ENCODE data around the gene CCDC120.

Gene CCDC120

DNA sequence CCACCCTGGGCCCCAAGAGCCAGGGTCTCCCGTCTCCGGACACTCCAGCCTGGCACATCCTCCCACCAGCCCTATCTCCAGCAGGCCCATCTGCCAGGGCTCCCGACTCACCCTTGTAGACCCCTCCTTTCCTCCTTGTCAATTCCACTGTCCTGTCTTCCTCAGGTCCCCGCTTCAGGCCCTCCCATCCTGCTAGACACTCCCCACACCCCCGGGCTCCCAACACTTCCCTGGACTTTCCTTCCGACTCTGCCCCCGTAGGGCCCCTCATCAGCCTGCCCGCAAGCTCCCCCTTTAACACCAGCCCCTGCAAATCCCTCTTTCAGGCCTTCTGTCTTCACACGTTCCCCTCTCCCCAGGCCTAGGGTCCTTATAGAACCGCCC lies 13.9 kb downstream of the CCDC120 start:
- Histone ChIP-seq H3K23ac (ENCODE audit: low read length) (no peak overlapping the region), H2AK5ac (ENCODE audit: low read length) (no peak overlapping the region), H2BK12ac (ENCODE audit: low read length) (no peak overlapping the region), H3K9ac (ENCODE audit: low read length) (no peak overlapping the region), H3K4me2 (ENCODE audit: low read length) (peak overlapping the region; percentile 83), H2AFZ (ENCODE audit: insufficient read depth, low read length, poor library complexity) (no peak overlapping the region), H3K14ac (ENCODE audit: low read length) (no peak overlapping the region), H3K9me3 (ENCODE audit: insufficient read depth, low read depth, low read length) (no peaks in the 10 kb centered on the region), H3K27me3 (ENCODE audit: insufficient read depth, low read length) (no peaks in the 10 kb centered on the region), H3K4me3 (ENCODE audit: low read depth, low read length) (no peak overlapping the region), H3K4ac (ENCODE audit: low read depth, low read length) (no peak overlapping the region), H2BK5ac (ENCODE audit: low read depth, low read length, poor library complexity) (no peak overlapping the region), H3K18ac (ENCODE audit: low read length) (no peak overlapping the region), H3K79me1 (ENCODE audit: low read length) (peaks cover 5% of the 10 kb centered on the region), H3K79me2 (ENCODE audit: control insufficient read depth, insufficient read depth, low read length, poor library complexity) (peaks cover 2% of the 10 kb centered on the region), H4K8ac (ENCODE audit: low read depth, low read length) (no peak overlapping the region), H4K91ac (ENCODE audit: low read depth, low read length) (no peak overlapping the region), H2BK120ac (ENCODE audit: insufficient read depth, low read length, poor library complexity) (no peak overlapping the region), H3K36me3 (ENCODE audit: control insufficient read depth in 1 of 2, insufficient read depth in 2 of 2, low read length in 2 of 2) (peaks cover 30 to 40% of the 10 kb centered on the region in 2 experiments), H4K12ac (ENCODE audit: low read depth, low read length) (no peak overlapping the region), H3K4me1 (ENCODE audit: control insufficient read depth in 1 of 2, insufficient read depth in 2 of 2, low read length in 2 of 2) (peaks cover 2 to 15% of the 10 kb centered on the region in 2 experiments), H3K27ac (ENCODE audit: low read depth, low read length) (no peak overlapping the region)
- DNase-seq = no peak
- no CpG with 5 or more reads among the region's 10 CpGs for WGBS (ENCODE audit: extremely low coverage, insufficient coverage, insufficient read length)

DNA sequence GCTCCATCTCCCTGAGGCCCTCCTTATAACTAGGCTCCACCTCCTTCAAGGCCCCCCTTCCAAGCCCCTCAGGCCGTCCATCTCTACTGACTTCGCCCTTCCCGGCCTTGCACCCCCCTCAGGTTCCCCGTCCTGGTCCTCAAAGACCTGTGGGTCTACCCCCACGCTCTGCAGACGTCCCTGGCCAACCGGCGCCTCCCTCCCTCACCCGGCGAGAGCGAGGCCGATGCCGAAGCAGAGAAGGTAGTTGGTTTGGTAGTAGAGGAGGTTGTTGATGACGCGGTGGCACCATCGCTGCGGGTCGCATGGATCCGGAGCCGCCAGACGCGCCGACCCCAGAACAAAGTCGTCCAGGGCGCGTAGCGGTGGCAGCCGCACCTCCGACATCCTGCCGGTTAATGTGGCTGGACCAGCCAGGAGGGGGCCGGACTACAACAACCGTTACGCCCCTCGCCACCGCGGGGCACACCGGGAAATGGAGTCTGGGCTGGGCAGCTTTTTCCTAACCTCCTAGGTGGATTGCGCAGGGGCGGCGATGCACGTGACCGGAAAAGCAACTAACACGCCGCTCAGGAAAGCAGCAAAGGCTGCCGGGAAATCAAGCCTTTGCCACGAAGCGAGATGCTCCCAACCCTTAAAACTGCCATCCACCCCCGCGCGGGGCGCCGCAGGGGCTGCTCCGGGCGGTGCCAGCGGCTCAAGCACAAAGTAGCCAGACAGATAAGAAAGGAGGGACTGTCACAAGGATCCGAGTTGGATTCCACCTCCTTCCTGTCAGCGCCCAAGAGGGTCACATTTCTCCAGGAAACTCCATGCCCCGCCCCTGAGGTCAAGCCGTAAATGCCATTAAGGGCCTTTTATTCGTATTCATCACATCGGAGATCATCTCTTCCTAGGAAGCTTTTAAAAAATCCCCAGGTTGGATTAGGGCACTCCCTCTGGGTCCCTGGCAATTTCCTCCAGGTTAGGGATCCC lies 15.1 kb downstream of the CCDC120 start, which contains the start of gene PRAF2:
Gene PRAF2 (minus strand): TSS at position 402 of the 975 bp plus-strand sequence. CDS start 15 bp downstream, at position 387.
- H3K4me1 ChIP-seq (ENCODE audit: control insufficient read depth in 1 of 2, insufficient read depth in 2 of 2, low read length in 2 of 2) = peaks cover 7 to 19% of the 10 kb centered on the region in 2 experiments
- H3K79me1 ChIP-seq (ENCODE audit: low read length) = peaks cover 5% of the 10 kb centered on the region
- peak within 1 kb of the TSS; percentile 82 for H3K9ac ChIP-seq (ENCODE audit: low read length)
- H3K14ac ChIP-seq (ENCODE audit: low read length) = peak within 1 kb of the TSS; percentile 56
- no peaks in the 10 kb centered on the region for H3K9me3 ChIP-seq (ENCODE audit: insufficient read depth, low read depth, low read length)
- H3K4me2 ChIP-seq (ENCODE audit: low read length) = peak within 1 kb of the TSS; percentile 83
- peaks cover 23 to 37% of the 10 kb centered on the region in 2 experiments for H3K36me3 ChIP-seq (ENCODE audit: control insufficient read depth in 1 of 2, insufficient read depth in 2 of 2, low read length in 2 of 2)
- H4K12ac ChIP-seq (ENCODE audit: low read depth, low read length) = peak within 1 kb of the TSS; percentile 72
- no CpG with 5 or more reads among the region's 61 CpGs for WGBS (ENCODE audit: extremely low coverage, insufficient coverage, insufficient read length)
- H2BK5ac ChIP-seq (ENCODE audit: low read depth, low read length, poor library complexity) = no peak within 1 kb of the TSS
- H2BK120ac ChIP-seq (ENCODE audit: insufficient read depth, low read length, poor library complexity) = peak within 1 kb of the TSS; percentile 46
- H3K18ac ChIP-seq (ENCODE audit: low read length) = peak within 1 kb of the TSS; percentile 93
- peaks cover 2% of the 10 kb centered on the region for H3K79me2 ChIP-seq (ENCODE audit: control insufficient read depth, insufficient read depth, low read length, poor library complexity)
- peak within 1 kb of the TSS; percentile 80 for H3K4ac ChIP-seq (ENCODE audit: low read depth, low read length)
- H2BK12ac ChIP-seq (ENCODE audit: low read length) = no peak within 1 kb of the TSS
- H4K8ac ChIP-seq (ENCODE audit: low read depth, low read length) = peak within 1 kb of the TSS; percentile 96
- no peaks in the 10 kb centered on the region for H3K27me3 ChIP-seq (ENCODE audit: insufficient read depth, low read length)
- peak; percentile 87 to 91 for DNase-seq
- peak within 1 kb of the TSS; percentile 79 for H2AFZ ChIP-seq (ENCODE audit: insufficient read depth, low read length, poor library complexity)
- peak within 1 kb of the TSS; percentile 85 for H3K4me3 ChIP-seq (ENCODE audit: low read depth, low read length)
- H4K91ac ChIP-seq (ENCODE audit: low read depth, low read length) = peak within 1 kb of the TSS; percentile 79
- no peak within 1 kb of the TSS for H3K27ac ChIP-seq (ENCODE audit: low read depth, low read length)
- H2AK5ac ChIP-seq (ENCODE audit: low read length) = peak within 1 kb of the TSS; percentile 79
- no peak within 1 kb of the TSS for H3K23ac ChIP-seq (ENCODE audit: low read length)

DNA sequence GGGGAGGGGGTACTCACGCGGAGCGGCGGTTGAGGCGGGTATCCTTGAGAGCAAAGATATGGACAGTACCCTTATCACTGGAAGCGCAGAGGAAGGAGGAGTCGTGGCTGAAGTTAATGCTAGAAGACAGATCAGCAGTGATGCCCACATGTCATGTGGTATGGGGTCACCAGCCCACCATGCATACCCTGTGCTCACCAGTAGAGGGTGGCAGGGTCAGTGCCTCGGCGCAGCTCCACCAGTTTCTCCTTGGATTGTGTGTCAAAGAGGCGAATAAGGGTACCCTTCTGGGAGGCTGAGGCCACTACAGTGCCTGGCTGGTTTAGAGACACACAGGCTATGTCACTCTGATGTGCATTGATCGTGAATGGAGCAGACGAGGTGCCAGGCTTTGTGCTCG lies 16.5 kb downstream of the CCDC120 start:
- H4K91ac ChIP-seq (ENCODE audit: low read depth, low read length) = no peak overlapping the region
- no peak overlapping the region for H2AK5ac ChIP-seq (ENCODE audit: low read length)
- H3K4me1 ChIP-seq (ENCODE audit: control insufficient read depth in 1 of 2, insufficient read depth in 2 of 2, low read length in 2 of 2) = peaks cover 9 to 23% of the 10 kb centered on the region in 2 experiments
- no peak overlapping the region for H2BK12ac ChIP-seq (ENCODE audit: low read length)
- no peak overlapping the region for H2BK5ac ChIP-seq (ENCODE audit: low read depth, low read length, poor library complexity)
- H3K4me3 ChIP-seq (ENCODE audit: low read depth, low read length) = no peak overlapping the region
- no peak overlapping the region for H3K4ac ChIP-seq (ENCODE audit: low read depth, low read length)
- peaks cover 15% of the 10 kb centered on the region for H3K79me1 ChIP-seq (ENCODE audit: low read length)
- H3K36me3 ChIP-seq (ENCODE audit: control insufficient read depth in 1 of 2, insufficient read depth in 2 of 2, low read length in 2 of 2) = peaks cover 20 to 35% of the 10 kb centered on the region in 2 experiments
- peaks cover 5% of the 10 kb centered on the region for H3K79me2 ChIP-seq (ENCODE audit: control insufficient read depth, insufficient read depth, low read length, poor library complexity)
- H3K9me3 ChIP-seq (ENCODE audit: insufficient read depth, low read depth, low read length) = no peaks in the 10 kb centered on the region
- H3K9ac ChIP-seq (ENCODE audit: low read length) = no peak overlapping the region
- H3K18ac ChIP-seq (ENCODE audit: low read length) = no peak overlapping the region
- no peak overlapping the region for H3K14ac ChIP-seq (ENCODE audit: low read length)
- H3K4me2 ChIP-seq (ENCODE audit: low read length) = no peak overlapping the region
- H4K12ac ChIP-seq (ENCODE audit: low read depth, low read length) = no peak overlapping the region
- no peak overlapping the region for H4K8ac ChIP-seq (ENCODE audit: low read depth, low read length)
- no peak overlapping the region for H3K27ac ChIP-seq (ENCODE audit: low read depth, low read length)
- H3K27me3 ChIP-seq (ENCODE audit: insufficient read depth, low read length) = no peaks in the 10 kb centered on the region
- H2BK120ac ChIP-seq (ENCODE audit: insufficient read depth, low read length, poor library complexity) = no peak overlapping the region
- H3K23ac ChIP-seq (ENCODE audit: low read length) = no peak overlapping the region
- no peak overlapping the region for H2AFZ ChIP-seq (ENCODE audit: insufficient read depth, low read length, poor library complexity)
- no CpG with 5 or more reads among the region's 13 CpGs for WGBS (ENCODE audit: extremely low coverage, insufficient coverage, insufficient read length)
- no peak for DNase-seq

DNA sequence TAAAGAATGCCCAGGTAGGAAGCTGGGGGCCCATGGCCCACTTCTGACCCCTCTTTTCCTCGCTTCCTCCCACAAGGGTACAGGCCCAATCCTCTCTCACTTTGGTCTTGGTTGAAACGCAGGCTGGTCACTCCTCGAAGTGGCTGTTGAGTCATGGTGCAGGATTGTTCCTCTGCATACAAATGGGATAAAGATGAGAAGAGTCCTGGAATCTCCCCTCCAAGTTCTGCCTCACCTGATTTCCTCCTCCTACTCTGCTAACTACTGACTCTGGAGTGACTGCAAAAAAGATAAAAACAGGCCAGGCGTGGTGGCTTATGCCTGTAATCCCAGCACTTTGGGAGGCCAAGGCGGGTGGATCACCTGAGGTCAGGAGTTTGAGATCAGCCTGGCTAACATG lies 19.1 kb downstream of the CCDC120 start:
- H3K27me3 ChIP-seq (ENCODE audit: insufficient read depth, low read length) = no peaks in the 10 kb centered on the region
- no peak overlapping the region for H4K91ac ChIP-seq (ENCODE audit: low read depth, low read length)
- no peak overlapping the region for H4K8ac ChIP-seq (ENCODE audit: low read depth, low read length)
- no peak overlapping the region for H2BK5ac ChIP-seq (ENCODE audit: low read depth, low read length, poor library complexity)
- H3K4ac ChIP-seq (ENCODE audit: low read depth, low read length) = no peak overlapping the region
- no peaks in the 10 kb centered on the region for H3K9me3 ChIP-seq (ENCODE audit: insufficient read depth, low read depth, low read length)
- no peak overlapping the region for H3K18ac ChIP-seq (ENCODE audit: low read length)
- H2BK12ac ChIP-seq (ENCODE audit: low read length) = no peak overlapping the region
- H3K79me1 ChIP-seq (ENCODE audit: low read length) = peaks cover 15% of the 10 kb centered on the region
- H4K12ac ChIP-seq (ENCODE audit: low read depth, low read length) = no peak overlapping the region
- no CpG with 5 or more reads among the region's 5 CpGs for WGBS (ENCODE audit: extremely low coverage, insufficient coverage, insufficient read length)
- no peak overlapping the region for H3K9ac ChIP-seq (ENCODE audit: low read length)
- H3K14ac ChIP-seq (ENCODE audit: low read length) = no peak overlapping the region
- peak in 1 of 2 donors; percentile 49 for DNase-seq
- H3K36me3 ChIP-seq (ENCODE audit: control insufficient read depth in 1 of 2, insufficient read depth in 2 of 2, low read length in 2 of 2) = peaks cover 17 to 25% of the 10 kb centered on the region in 2 experiments
- H3K4me1 ChIP-seq (ENCODE audit: control insufficient read depth in 1 of 2, insufficient read depth in 2 of 2, low read length in 2 of 2) = peaks cover 9 to 21% of the 10 kb centered on the region in 2 experiments
- peaks cover 5% of the 10 kb centered on the region for H3K79me2 ChIP-seq (ENCODE audit: control insufficient read depth, insufficient read depth, low read length, poor library complexity)
- H2AK5ac ChIP-seq (ENCODE audit: low read length) = no peak overlapping the region
- H3K4me2 ChIP-seq (ENCODE audit: low read length) = no peak overlapping the region
- H2AFZ ChIP-seq (ENCODE audit: insufficient read depth, low read length, poor library complexity) = no peak overlapping the region
- no peak overlapping the region for H3K4me3 ChIP-seq (ENCODE audit: low read depth, low read length)
- H2BK120ac ChIP-seq (ENCODE audit: insufficient read depth, low read length, poor library complexity) = no peak overlapping the region
- no peak overlapping the region for H3K27ac ChIP-seq (ENCODE audit: low read depth, low read length)
- no peak overlapping the region for H3K23ac ChIP-seq (ENCODE audit: low read length)

Data from trophoblast cell (in vitro differentiated cells and primary cell).